VCaP (cell line): ENCODE measurements around the gene TMEM86B.
"Not testable (repeated sequence)": the region's sequence is repeated elsewhere in the genome, so short reads cannot be mapped to it uniquely, and the experiment has no call there.

Experiments used
- H3K27ac ChIP-seq: fragments of 450-650 bp; 2 replicates; pipeline ENCODE4 v1.5.1; 2017
- CTCF ChIP-seq: fragments of 450-650 bp; conservative IDR thresholded peaks from 2 replicates; pipeline ENCODE4 v1.5.1; 2017; ENCODE audit warnings: mild to moderate bottlenecking, moderate library complexity

The TMEM86B gene

GRCh38 chr19:55209693-55210472 lies 18.7 kb downstream of the TMEM86B start:
- TF ChIP-seq CTCF = no peak
- H3K27ac ChIP-seq = peak overlapping the region; percentile 62

- TF ChIP-seq CTCF = no peak
Measured at GRCh38 chr19:55208880-55209692, 19.5 kb downstream of the TMEM86B start, which contains the start of gene PTPRH. Gene PTPRH (minus strand): TSS chr19:55209501. CDS start chr19:55209433, 68 bp downstream.

DNA sequence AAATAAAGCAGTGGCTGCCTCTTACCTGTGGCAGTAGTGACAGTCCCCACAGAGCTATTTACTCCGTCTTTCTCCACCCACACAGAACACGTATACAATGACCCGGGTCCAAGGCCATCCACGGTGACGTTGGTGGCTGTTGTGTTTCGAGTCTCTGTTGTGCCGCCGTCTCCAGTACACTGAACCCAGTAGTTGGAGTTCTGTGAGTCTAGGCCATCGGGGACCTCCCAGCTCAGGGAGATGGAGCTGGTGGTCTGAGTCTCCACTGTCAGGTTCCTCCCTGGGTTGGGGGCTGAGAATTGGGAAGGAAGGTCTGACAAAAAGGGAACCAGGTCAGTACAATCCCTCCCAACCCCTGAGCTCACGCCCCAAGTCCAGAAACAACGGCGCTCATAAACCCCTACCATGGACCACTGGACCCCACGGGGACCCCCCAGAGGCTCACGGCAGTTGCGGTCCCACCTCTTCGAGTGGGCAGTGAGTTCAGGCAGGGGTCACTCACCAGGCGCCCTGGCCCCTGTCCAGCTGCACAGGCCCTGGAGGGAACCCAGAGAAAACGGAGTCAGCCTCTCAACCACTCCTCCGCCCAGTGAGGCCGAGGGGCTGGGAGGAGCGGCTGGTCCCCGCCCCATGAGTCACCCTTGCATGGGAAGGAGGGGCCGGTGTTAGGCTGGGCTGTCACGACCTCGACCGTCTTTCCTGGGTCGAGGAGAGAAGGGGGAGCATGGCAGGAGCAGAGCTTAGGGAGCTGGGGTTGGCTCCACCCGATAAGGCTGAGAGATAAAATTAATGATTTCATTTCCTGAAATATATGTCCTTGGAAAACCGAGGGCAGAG lies 21.7 kb downstream of the TMEM86B start:
- no peak for TF ChIP-seq CTCF
- no peak overlapping the region for H3K27ac ChIP-seq

More at GRCh38 chr19:55208880-55209692, 19.5 kb downstream of the TMEM86B start, which contains the start of gene PTPRH:
- peak within 1 kb of the TSS; percentile 62 for H3K27ac ChIP-seq

DNA sequence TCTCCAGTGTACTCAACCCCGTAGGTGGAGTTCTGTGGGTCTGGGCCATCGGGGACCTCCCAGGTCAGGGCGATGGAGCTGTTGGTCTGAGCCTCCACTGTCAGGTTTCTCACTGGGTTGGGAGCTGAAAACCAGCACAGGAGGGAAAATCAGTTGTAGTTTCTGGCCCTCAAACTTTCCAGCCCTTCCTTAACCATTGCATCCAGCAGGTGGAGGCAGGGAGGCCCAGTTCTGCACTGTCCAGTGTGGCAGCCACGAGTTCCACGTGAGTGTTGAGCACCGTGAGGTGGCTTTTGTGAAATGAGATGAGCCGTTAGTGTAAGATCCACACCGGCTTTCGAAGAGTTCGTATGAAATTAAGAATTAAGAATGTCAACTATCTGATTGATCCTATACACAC lies 26.4 kb downstream of the TMEM86B start:
- peak; percentile 21; the same call in 1 of the 2 replicates for TF ChIP-seq CTCF
- not testable (repeated sequence) for H3K27ac ChIP-seq

GRCh38 chr19:55199620-55200204 lies 28.9 kb downstream of the TMEM86B start:
- no peak for TF ChIP-seq CTCF
- no peak overlapping the region for H3K27ac ChIP-seq

DNA sequence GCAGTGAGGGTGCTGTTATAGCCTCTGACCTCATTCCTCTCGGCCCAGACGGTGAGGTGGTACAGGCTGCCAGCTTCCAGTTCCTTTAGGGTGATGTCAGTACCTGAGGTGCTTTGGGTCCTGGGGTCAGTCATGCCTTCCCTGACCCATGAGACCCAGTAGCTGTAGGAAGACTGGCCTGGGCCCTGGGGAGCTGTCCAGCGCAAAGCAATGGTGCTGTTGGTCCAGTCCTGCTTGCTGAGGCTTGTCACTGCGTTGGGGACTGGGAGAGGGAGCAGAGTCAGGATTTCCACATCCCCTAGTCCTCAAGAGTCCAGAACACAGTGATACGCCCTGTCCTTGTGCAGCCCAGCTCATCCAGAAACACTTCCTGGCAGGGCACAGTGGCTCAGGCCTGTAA lies 29.9 kb downstream of the TMEM86B start:
- TF ChIP-seq CTCF = no peak
- no peak overlapping the region for H3K27ac ChIP-seq
